ENCODE results near the gene DOC2A. TPM values are rescaled to one million over a fixed set of nuclear protein-coding genes. Genes with fewer than 3 reads are reported as not detected.
A peak's percentile ranks its signal among the peaks of the same experiment; 100 is the strongest.
"Not testable (repeated sequence)": the region's sequence is repeated elsewhere in the genome, so short reads cannot be mapped to it uniquely, and the experiment has no call there.

DOC2A gene
- total RNA-seq, 1 donor from 2014 or later: 3.2 TPM

- intact Hi-C loops (cut with micrococcal nuclease): loop anchor here (10.0 kb wide), 1 partner anchor 110 kb away; the partner anchor contains the start of gene CDIPT
Observed at GRCh38 chr16:29974291-29975133, 36.3 kb downstream of the DOC2A start.

GRCh38 chr16:29973384-29974246, 37.2 kb downstream of the DOC2A start, which contains the start of gene TAOK2:
TAOK2 (plus strand) TSS chr16:29973868; CDS start chr16:29977773, 3,905 bp downstream.
- H3K36me3 Mint-ChIP-seq (ENCODE audit: low read depth): peaks cover 27% of the 10 kb centered on the region
- DNase-seq: peak; percentile 99
- peak within 1 kb of the TSS; percentile 95 for H3K27ac Mint-ChIP-seq
- H3K4me3 Mint-ChIP-seq: peak within 1 kb of the TSS; percentile 91
- peaks cover 30% of the 10 kb centered on the region for H3K4me1 Mint-ChIP-seq
- intact Hi-C loops (cut with micrococcal nuclease): loop anchor here (1.0 to 10.0 kb wide), 5 partner anchors 11 to 157 kb away; partner anchors contain the start of genes CDIPT, INO80E, KCTD13 and PAGR1
- no peaks in the 10 kb centered on the region for H3K27me3 Mint-ChIP-seq
- no peaks in the 10 kb centered on the region for H3K9me3 Mint-ChIP-seq

More at GRCh38 chr16:29974291-29975133, 36.3 kb downstream of the DOC2A start:
- Mint-ChIP-seq H3K36me3 (ENCODE audit: low read depth) (peaks cover 28% of the 10 kb centered on the region), H3K9me3 (no peaks in the 10 kb centered on the region), H3K27ac (peak overlapping the region; percentile 80), H3K4me1 (peaks cover 30% of the 10 kb centered on the region), H3K4me3 (peak overlapping the region; percentile 91), H3K27me3 (no peaks in the 10 kb centered on the region)
- DNase-seq: peak; percentile 72

- peaks cover 26% of the 10 kb centered on the region for H3K36me3 Mint-ChIP-seq (ENCODE audit: low read depth)
- peak overlapping the region; percentile 91 for H3K4me3 Mint-ChIP-seq
- H3K9me3 Mint-ChIP-seq: no peaks in the 10 kb centered on the region
- H3K27me3 Mint-ChIP-seq: no peaks in the 10 kb centered on the region
- intact Hi-C loops (cut with micrococcal nuclease): loop anchor here (1.0 to 10.0 kb wide), 5 partner anchors 11 to 156 kb away; partner anchors contain the start of genes CDIPT, INO80E, KCTD13 and PAGR1
- peak overlapping the region; percentile 95 for H3K27ac Mint-ChIP-seq
- no peak for DNase-seq
- H3K4me1 Mint-ChIP-seq: peaks cover 30% of the 10 kb centered on the region
Observed at GRCh38 chr16:29972992-29973383, 37.8 kb downstream of the DOC2A start.

GRCh38 chr16:29972500-29972899, 38.3 kb downstream of the DOC2A start:
- peak overlapping the region; percentile 23 for H3K27ac Mint-ChIP-seq
- peak overlapping the region; percentile 9 for H3K4me3 Mint-ChIP-seq

GRCh38 chr16:29971304-29971703, 39.5 kb downstream of the DOC2A start:
- H3K36me3 Mint-ChIP-seq (ENCODE audit: low read depth): peaks cover 22% of the 10 kb centered on the region
- no peak overlapping the region for H3K27ac Mint-ChIP-seq
- intact Hi-C loops (cut with micrococcal nuclease): loop anchor here (10.0 kb wide), 1 partner anchor 107 kb away; the partner anchor contains the start of gene CDIPT
- no peak for DNase-seq
- no peaks in the 10 kb centered on the region for H3K27me3 Mint-ChIP-seq
- H3K4me3 Mint-ChIP-seq: no peak overlapping the region
- peaks cover 23% of the 10 kb centered on the region for H3K4me1 Mint-ChIP-seq
- no peaks in the 10 kb centered on the region for H3K9me3 Mint-ChIP-seq

More at GRCh38 chr16:29972500-29972899, 38.3 kb downstream of the DOC2A start:
- Mint-ChIP-seq H3K4me1 (peaks cover 30% of the 10 kb centered on the region), H3K36me3 (ENCODE audit: low read depth) (peaks cover 22% of the 10 kb centered on the region), H3K27me3 (no peaks in the 10 kb centered on the region), H3K9me3 (no peaks in the 10 kb centered on the region)
- DNase-seq: peak; percentile 61
- intact Hi-C loops (cut with micrococcal nuclease): loop anchor here (2.0 to 10.0 kb wide), 2 partner anchors 108 to 156 kb away; partner anchors contain the start of genes CDIPT and PAGR1

GRCh38 chr16:29968205-29968604, 42.6 kb downstream of the DOC2A start:
- intact Hi-C loops (cut with micrococcal nuclease): no loop called here
- no peaks in the 10 kb centered on the region for H3K27me3 Mint-ChIP-seq
- H3K27ac Mint-ChIP-seq: no peak overlapping the region
- peaks cover 29% of the 10 kb centered on the region for H3K36me3 Mint-ChIP-seq (ENCODE audit: low read depth)
- H3K4me1 Mint-ChIP-seq: peaks cover 3% of the 10 kb centered on the region
- H3K4me3 Mint-ChIP-seq: no peak overlapping the region
- H3K9me3 Mint-ChIP-seq: no peaks in the 10 kb centered on the region
- DNase-seq: no peak

- Mint-ChIP-seq H3K36me3 (ENCODE audit: low read depth) (peaks cover 10% of the 10 kb centered on the region), H3K27ac (peak overlapping the region; percentile 87), H3K9me3 (no peaks in the 10 kb centered on the region), H3K4me1 (peaks cover 15% of the 10 kb centered on the region), H3K4me3 (peak overlapping the region; percentile 92), H3K27me3 (no peaks in the 10 kb centered on the region)
- intact Hi-C loops (cut with micrococcal nuclease): no loop called here
- DNase-seq: peak; percentile 64
Observed at GRCh38 chr16:29963021-29963743, 47.6 kb downstream of the DOC2A start.

GRCh38 chr16:29962344-29962994, 48.4 kb downstream of the DOC2A start:
- H3K27me3 Mint-ChIP-seq: no peaks in the 10 kb centered on the region
- H3K4me1 Mint-ChIP-seq: peaks cover 15% of the 10 kb centered on the region
- peaks cover 10% of the 10 kb centered on the region for H3K36me3 Mint-ChIP-seq (ENCODE audit: low read depth)
- DNase-seq: no peak
- peak overlapping the region; percentile 87 for H3K27ac Mint-ChIP-seq
- peak overlapping the region; percentile 92 for H3K4me3 Mint-ChIP-seq
- intact Hi-C loops (cut with micrococcal nuclease): loop anchor here (1.0 kb wide), 2 partner anchors 11 to 34 kb away; partner anchors contain the start of genes INO80E and TAOK2
- H3K9me3 Mint-ChIP-seq: no peaks in the 10 kb centered on the region

- Mint-ChIP-seq H3K36me3 (ENCODE audit: low read depth) (peaks cover 10% of the 10 kb centered on the region), H3K27me3 (no peaks in the 10 kb centered on the region), H3K27ac (peak within 1 kb of the TSS; percentile 87), H3K4me1 (peaks cover 15% of the 10 kb centered on the region), H3K4me3 (peak within 1 kb of the TSS; percentile 92), H3K9me3 (no peaks in the 10 kb centered on the region)
- intact Hi-C loops (cut with micrococcal nuclease): loop anchor here (1.0 kb wide), 3 partner anchors 12 to 36 kb away; partner anchors contain the start of genes INO80E and TAOK2
- DNase-seq: peak; percentile 99
Observed at GRCh38 chr16:29961479-29962343, 49.1 kb downstream of the DOC2A start, which contains the start of gene TMEM219. TMEM219 (plus strand) TSS chr16:29962079; CDS start chr16:29963144, 1,065 bp downstream.

- H3K27me3 Mint-ChIP-seq: no peaks in the 10 kb centered on the region
- H3K36me3 Mint-ChIP-seq (ENCODE audit: low read depth): peaks cover 9% of the 10 kb centered on the region
- peak overlapping the region; percentile 83 for H3K27ac Mint-ChIP-seq
- intact Hi-C loops (cut with micrococcal nuclease): loop anchor here (1.0 kb wide), 1 partner anchor 36 kb away; no protein-coding TSS in a partner anchor
- DNase-seq: no peak
- H3K9me3 Mint-ChIP-seq: no peaks in the 10 kb centered on the region
- H3K4me1 Mint-ChIP-seq: peaks cover 15% of the 10 kb centered on the region
- peak overlapping the region; percentile 92 for H3K4me3 Mint-ChIP-seq
Observed at GRCh38 chr16:29961127-29961478, 49.7 kb downstream of the DOC2A start.

GRCh38 chr16:29959821-29960220, 51.0 kb downstream of the DOC2A start:
- H3K9me3 Mint-ChIP-seq; H3K27ac Mint-ChIP-seq; H3K27me3 Mint-ChIP-seq; intact Hi-C loops (cut with micrococcal nuclease); H3K36me3 Mint-ChIP-seq (ENCODE audit: low read depth); H3K4me3 Mint-ChIP-seq; DNase-seq: not testable (repeated sequence)
- peaks cover 14% of the 10 kb centered on the region for H3K4me1 Mint-ChIP-seq

- DNase-seq: no peak
- H3K27me3 Mint-ChIP-seq: peaks cover 3% of the 10 kb centered on the region
- peaks cover 14% of the 10 kb centered on the region for H3K4me1 Mint-ChIP-seq
- H3K27ac Mint-ChIP-seq: no peak overlapping the region
- peaks cover 2% of the 10 kb centered on the region for H3K36me3 Mint-ChIP-seq (ENCODE audit: low read depth)
- H3K9me3 Mint-ChIP-seq: no peaks in the 10 kb centered on the region
- intact Hi-C loops (cut with micrococcal nuclease): no loop called here
- H3K4me3 Mint-ChIP-seq: no peak overlapping the region
Observed at GRCh38 chr16:29959293-29959692, 51.5 kb downstream of the DOC2A start.
